Measurements from ENCODE around the gene NCDN. TPM values are rescaled to one million over a fixed set of nuclear protein-coding genes. Genes with fewer than 3 reads are reported as not detected.
A peak's percentile ranks its signal among the peaks of the same experiment; 100 is the strongest.

The NCDN gene, protein sequence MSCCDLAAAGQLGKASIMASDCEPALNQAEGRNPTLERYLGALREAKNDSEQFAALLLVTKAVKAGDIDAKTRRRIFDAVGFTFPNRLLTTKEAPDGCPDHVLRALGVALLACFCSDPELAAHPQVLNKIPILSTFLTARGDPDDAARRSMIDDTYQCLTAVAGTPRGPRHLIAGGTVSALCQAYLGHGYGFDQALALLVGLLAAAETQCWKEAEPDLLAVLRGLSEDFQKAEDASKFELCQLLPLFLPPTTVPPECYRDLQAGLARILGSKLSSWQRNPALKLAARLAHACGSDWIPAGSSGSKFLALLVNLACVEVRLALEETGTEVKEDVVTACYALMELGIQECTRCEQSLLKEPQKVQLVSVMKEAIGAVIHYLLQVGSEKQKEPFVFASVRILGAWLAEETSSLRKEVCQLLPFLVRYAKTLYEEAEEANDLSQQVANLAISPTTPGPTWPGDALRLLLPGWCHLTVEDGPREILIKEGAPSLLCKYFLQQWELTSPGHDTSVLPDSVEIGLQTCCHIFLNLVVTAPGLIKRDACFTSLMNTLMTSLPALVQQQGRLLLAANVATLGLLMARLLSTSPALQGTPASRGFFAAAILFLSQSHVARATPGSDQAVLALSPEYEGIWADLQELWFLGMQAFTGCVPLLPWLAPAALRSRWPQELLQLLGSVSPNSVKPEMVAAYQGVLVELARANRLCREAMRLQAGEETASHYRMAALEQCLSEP
- total RNA-seq: 10 to 100 TPM; 21.1 to 23.4 TPM

GRCh38 chr1:35557611-35558373 lies at the start of gene NCDN:
TSS of gene NCDN (plus strand) at chr1:35557799. CDS start at chr1:35558191, 392 bp downstream.
- Mint-ChIP-seq H3K27me3 (no peaks in the 10 kb centered on the region), H3K9me3 (ENCODE audit: low read depth) (no peaks in the 10 kb centered on the region), H3K4me1 (peaks cover 45% of the 10 kb centered on the region), H3K4me3 (peak within 1 kb of the TSS; percentile 98), H3K27ac (peak within 1 kb of the TSS; percentile 97), H3K36me3 (ENCODE audit: low read depth) (peaks cover 8% of the 10 kb centered on the region)
- ATAC-seq: peak; percentile 92
- intact Hi-C loops (cut with DNase I, micrococcal nuclease): loop anchor here (1.0 to 10.0 kb wide), 17 partner anchors 18 to 827 kb away; partner anchors contain the start of genes PSMB2 (in 2 of the 2), SFPQ (in 2 of the 2), AGO1 (in 1 of the 2) and AGO3 (in 1 of the 2)
- POLR2A ChIA-PET: interaction anchor here (0.6 to 1.5 kb wide), 5 partner anchors 20 to 373 kb away, joined by 3 to 4 read pairs (median 3); partner anchors contain the start of genes AGO3 and SFPQ
- DNase-seq: peak; percentile 99
- CTCF ChIA-PET: interaction anchor here (0.6 to 3.3 kb wide), 5 partner anchors 98 to 159 kb away, joined by 3 to 31 read pairs (median 4); no protein-coding TSS in a partner anchor

- no peak overlapping the region for H3K27ac Mint-ChIP-seq
- ATAC-seq (no peak), DNase-seq (no peak)
- H3K9me3 Mint-ChIP-seq (ENCODE audit: low read depth): no peaks in the 10 kb centered on the region
- ChIA-PET POLR2A (no interaction called here), CTCF (interaction anchor here (1.3 to 2.6 kb wide), 2 partner anchors 32 to 56 kb away, joined by 5 to 13 read pairs; no protein-coding TSS in a partner anchor)
- H3K4me1 Mint-ChIP-seq: peaks cover 60% of the 10 kb centered on the region
- H3K27me3 Mint-ChIP-seq: no peaks in the 10 kb centered on the region
- H3K4me3 Mint-ChIP-seq: no peak overlapping the region
- peaks cover 18% of the 10 kb centered on the region for H3K36me3 Mint-ChIP-seq (ENCODE audit: low read depth)
- intact Hi-C loops (cut with DNase I, micrococcal nuclease): loop anchor here in 1 of 2 experiments (2.0 to 5.0 kb wide), 3 partner anchors 31 to 56 kb away; partner anchors contain the start of genes KIAA0319L and NCDN
Measured at GRCh38 chr1:35507947-35508346, 49.7 kb upstream of the NCDN start.

GRCh38 chr1:35509558-35509957 lies 48.0 kb upstream of the NCDN start:
- DNase-seq (no peak), ATAC-seq (no peak)
- Mint-ChIP-seq H3K27me3 (no peaks in the 10 kb centered on the region), H3K27ac (no peak overlapping the region), H3K36me3 (ENCODE audit: low read depth) (peaks cover 19% of the 10 kb centered on the region), H3K9me3 (ENCODE audit: low read depth) (peaks cover 3% of the 10 kb centered on the region), H3K4me3 (no peak overlapping the region), H3K4me1 (peaks cover 58% of the 10 kb centered on the region)
- ChIA-PET CTCF (interaction anchor here (1.1 to 2.6 kb wide), 3 partner anchors 11 to 58 kb away, joined by 4 to 13 read pairs (median 5); no protein-coding TSS in a partner anchor), POLR2A (no interaction called here)
- intact Hi-C loops (cut with DNase I, micrococcal nuclease): loop anchor here in 1 of 2 experiments (5.0 kb wide), 2 partner anchors 48 to 57 kb away; partner anchors contain the start of genes KIAA0319L and NCDN

GRCh38 chr1:35511305-35511704 lies 46.3 kb upstream of the NCDN start:
- no peak overlapping the region for H3K27ac Mint-ChIP-seq
- H3K36me3 Mint-ChIP-seq (ENCODE audit: low read depth): peaks cover 27% of the 10 kb centered on the region
- ChIA-PET CTCF (interaction anchor here (0.7 to 1.5 kb wide), 4 partner anchors 9 to 288 kb away, joined by 3 to 4 read pairs (median 3); no protein-coding TSS in a partner anchor), POLR2A (interaction anchor here (0.7 kb wide), 1 partner anchor 22 kb away, joined by 9 read pairs; no protein-coding TSS in a partner anchor)
- peaks cover 17% of the 10 kb centered on the region for H3K9me3 Mint-ChIP-seq (ENCODE audit: low read depth)
- no peak for DNase-seq
- no peak for ATAC-seq
- H3K27me3 Mint-ChIP-seq: no peaks in the 10 kb centered on the region
- no peak overlapping the region for H3K4me3 Mint-ChIP-seq
- intact Hi-C loops (cut with DNase I, micrococcal nuclease): no loop called here
- peaks cover 50% of the 10 kb centered on the region for H3K4me1 Mint-ChIP-seq

GRCh38 chr1:35518183-35518582 lies 39.4 kb upstream of the NCDN start:
- no peaks in the 10 kb centered on the region for H3K27me3 Mint-ChIP-seq
- peaks cover 32% of the 10 kb centered on the region for H3K36me3 Mint-ChIP-seq (ENCODE audit: low read depth)
- POLR2A ChIA-PET: no interaction called here
- ATAC-seq (no peak), DNase-seq (no peak)
- H3K27ac Mint-ChIP-seq: no peak overlapping the region
- H3K4me3 Mint-ChIP-seq: no peak overlapping the region
- intact Hi-C loops (cut with DNase I, micrococcal nuclease): no loop called here
- CTCF ChIA-PET: interaction anchor here (0.6 to 2.4 kb wide), 4 partner anchors 16 to 999 kb away, joined by 3 to 6 read pairs (median 4); no protein-coding TSS in a partner anchor
- peaks cover 29% of the 10 kb centered on the region for H3K4me1 Mint-ChIP-seq
- H3K9me3 Mint-ChIP-seq (ENCODE audit: low read depth): peaks cover 31% of the 10 kb centered on the region

- DNase-seq (no peak), ATAC-seq (no peak)
- ChIA-PET CTCF (interaction anchor here (2.4 kb wide), 1 partner anchor 16 kb away, joined by 6 read pairs; no protein-coding TSS in a partner anchor), POLR2A (no interaction called here)
- Mint-ChIP-seq H3K27me3 (no peaks in the 10 kb centered on the region), H3K4me3 (no peak overlapping the region), H3K36me3 (ENCODE audit: low read depth) (peaks cover 36% of the 10 kb centered on the region), H3K4me1 (peaks cover 32% of the 10 kb centered on the region), H3K9me3 (ENCODE audit: low read depth) (peaks cover 31% of the 10 kb centered on the region), H3K27ac (peak overlapping the region; percentile 32)
- intact Hi-C loops (cut with DNase I, micrococcal nuclease): no loop called here
Measured at GRCh38 chr1:35519432-35519831, 38.2 kb upstream of the NCDN start.

DNA sequence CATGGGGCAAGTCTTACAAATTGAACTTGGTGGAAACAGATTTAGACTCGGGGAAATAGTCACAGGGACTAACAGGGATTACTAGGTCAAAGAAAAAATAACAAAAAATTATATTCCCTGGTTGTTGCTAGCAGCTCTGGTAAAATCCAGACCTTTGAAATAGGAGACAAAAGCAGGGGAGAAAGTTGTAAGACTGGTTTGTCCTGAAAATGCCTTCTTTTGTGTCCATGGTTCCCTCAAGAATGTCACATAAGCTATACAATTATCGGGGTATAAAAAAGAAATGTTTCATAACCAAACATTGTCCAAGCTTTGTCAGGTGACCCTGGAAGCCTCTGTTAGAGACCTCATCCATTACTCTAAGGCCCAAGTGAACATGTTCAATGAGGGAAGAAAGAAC lies 33.5 kb upstream of the NCDN start:
- ChIA-PET CTCF (interaction anchor here (0.8 to 1.5 kb wide), 3 partner anchors 10 to 283 kb away, joined by 3 to 6 read pairs (median 4); no protein-coding TSS in a partner anchor), POLR2A (no interaction called here)
- no peak overlapping the region for H3K4me3 Mint-ChIP-seq
- peaks cover 14% of the 10 kb centered on the region for H3K9me3 Mint-ChIP-seq (ENCODE audit: low read depth)
- no peak for ATAC-seq
- no peak overlapping the region for H3K27ac Mint-ChIP-seq
- H3K27me3 Mint-ChIP-seq: no peaks in the 10 kb centered on the region
- intact Hi-C loops (cut with DNase I, micrococcal nuclease): no loop called here
- no peak for DNase-seq
- H3K4me1 Mint-ChIP-seq: peaks cover 15% of the 10 kb centered on the region
- H3K36me3 Mint-ChIP-seq (ENCODE audit: low read depth): peaks cover 21% of the 10 kb centered on the region

DNA sequence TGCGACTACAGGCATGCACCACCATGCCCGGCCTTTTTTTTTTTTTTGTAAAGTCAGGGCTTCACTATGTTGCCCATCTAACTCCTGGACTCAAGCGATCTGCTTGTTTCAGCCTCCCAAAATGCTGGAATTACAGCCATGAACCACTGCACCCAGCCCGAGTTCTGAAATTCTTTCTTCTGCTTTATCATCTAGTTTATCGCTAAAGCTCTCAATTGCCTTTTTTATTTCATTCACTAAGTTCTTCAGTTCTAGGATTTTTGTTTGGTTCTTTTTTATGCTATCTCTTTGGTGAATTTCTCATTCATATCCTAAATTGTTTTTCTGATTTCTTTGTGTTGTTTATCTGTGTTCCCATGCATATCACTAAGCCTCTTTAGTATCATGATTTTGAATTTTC lies 27.4 kb upstream of the NCDN start:
- ChIA-PET POLR2A (no interaction called here), CTCF (no interaction called here)
- Mint-ChIP-seq H3K27me3 (no peaks in the 10 kb centered on the region), H3K9me3 (ENCODE audit: low read depth) (peaks cover 14% of the 10 kb centered on the region), H3K27ac (no peak overlapping the region), H3K4me1 (peaks cover 10% of the 10 kb centered on the region), H3K4me3 (no peak overlapping the region), H3K36me3 (ENCODE audit: low read depth) (peaks cover 39% of the 10 kb centered on the region)
- intact Hi-C loops (cut with DNase I, micrococcal nuclease): no loop called here
- DNase-seq (no peak), ATAC-seq (no peak)

DNA sequence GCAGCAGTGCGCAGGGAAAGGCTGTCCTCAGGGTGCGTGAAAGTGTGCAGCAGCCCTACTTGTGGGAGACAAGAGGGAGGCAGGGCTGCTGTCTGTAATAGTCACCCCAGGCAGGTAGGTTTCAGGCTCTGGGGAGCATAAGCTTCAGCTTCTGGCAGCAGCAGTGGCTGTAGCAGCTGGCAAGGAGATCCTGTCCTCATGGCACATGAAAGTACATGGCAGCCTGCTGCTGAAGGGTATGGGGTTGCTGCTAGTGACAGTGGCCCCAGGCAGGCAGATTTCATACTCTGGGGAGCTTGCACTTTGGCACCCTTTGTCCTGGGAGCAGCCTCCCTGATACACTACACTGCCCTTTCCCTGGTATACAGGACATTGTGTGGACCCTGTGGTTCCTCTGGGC lies 26.7 kb upstream of the NCDN start:
- H3K4me3 Mint-ChIP-seq: no peak overlapping the region
- DNase-seq (no peak), ATAC-seq (no peak)
- no peak overlapping the region for H3K27ac Mint-ChIP-seq
- H3K36me3 Mint-ChIP-seq (ENCODE audit: low read depth): peaks cover 39% of the 10 kb centered on the region
- H3K27me3 Mint-ChIP-seq: no peaks in the 10 kb centered on the region
- H3K9me3 Mint-ChIP-seq (ENCODE audit: low read depth): peaks cover 14% of the 10 kb centered on the region
- ChIA-PET CTCF (no interaction called here), POLR2A (no interaction called here)
- intact Hi-C loops (cut with DNase I, micrococcal nuclease): no loop called here
- peaks cover 17% of the 10 kb centered on the region for H3K4me1 Mint-ChIP-seq

DNA sequence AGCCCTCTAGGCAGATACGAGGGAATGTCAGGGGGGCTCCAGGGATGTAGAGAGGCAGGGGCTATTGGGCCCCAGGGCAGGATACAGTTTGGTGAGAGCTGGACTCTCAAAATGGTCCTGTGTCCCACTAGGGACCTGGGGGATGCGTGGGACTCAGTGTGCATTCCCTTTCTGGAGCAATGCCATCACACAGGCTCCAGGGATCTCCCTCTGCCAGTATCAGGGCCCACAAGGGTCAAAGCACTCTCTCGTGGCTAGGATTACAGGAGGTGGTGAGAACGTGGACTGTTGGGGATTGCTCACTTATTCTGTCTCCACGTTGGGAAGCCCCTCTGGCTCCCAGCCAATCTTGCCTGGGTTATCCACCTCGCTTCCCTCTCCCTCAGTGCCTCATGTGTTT lies 26.2 kb upstream of the NCDN start:
- peaks cover 14% of the 10 kb centered on the region for H3K9me3 Mint-ChIP-seq (ENCODE audit: low read depth)
- ChIA-PET CTCF (interaction anchor here (1.8 kb wide), 1 partner anchor 15 kb away, joined by 4 read pairs; no protein-coding TSS in a partner anchor), POLR2A (no interaction called here)
- H3K27me3 Mint-ChIP-seq: no peaks in the 10 kb centered on the region
- H3K27ac Mint-ChIP-seq: no peak overlapping the region
- DNase-seq: no peak
- no peak overlapping the region for H3K4me3 Mint-ChIP-seq
- ATAC-seq: no peak
- H3K36me3 Mint-ChIP-seq (ENCODE audit: low read depth): peaks cover 39% of the 10 kb centered on the region
- intact Hi-C loops (cut with DNase I, micrococcal nuclease): no loop called here
- peaks cover 21% of the 10 kb centered on the region for H3K4me1 Mint-ChIP-seq
